ENCODE results near the gene SLC6A3.

SLC6A3 gene

DNA sequence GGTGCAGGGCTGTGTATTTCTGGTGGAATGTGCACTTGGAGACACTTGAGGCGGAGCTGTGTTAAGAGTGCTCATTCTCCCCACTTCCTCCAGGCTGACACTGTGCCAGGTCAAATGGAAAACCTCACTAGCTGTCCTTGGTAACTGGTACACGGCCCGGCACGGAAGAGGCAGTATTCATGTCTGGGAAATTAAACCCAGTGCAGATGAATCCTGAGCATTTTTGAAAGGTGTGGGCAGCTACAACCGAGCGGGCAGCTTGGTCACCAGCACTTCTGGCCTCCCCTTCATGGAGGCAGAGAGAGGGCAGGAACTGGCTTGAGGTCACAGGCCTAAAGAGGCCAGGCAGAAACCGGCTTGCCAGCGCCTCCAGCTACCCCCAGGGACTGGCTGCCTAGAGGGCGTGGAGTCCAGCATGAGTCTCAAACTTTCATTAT, 101.9 kb downstream of the SLC6A3 start:
- H3K27ac ChIP-seq = no peak overlapping the region
- TF ChIP-seq, protein P1, sequence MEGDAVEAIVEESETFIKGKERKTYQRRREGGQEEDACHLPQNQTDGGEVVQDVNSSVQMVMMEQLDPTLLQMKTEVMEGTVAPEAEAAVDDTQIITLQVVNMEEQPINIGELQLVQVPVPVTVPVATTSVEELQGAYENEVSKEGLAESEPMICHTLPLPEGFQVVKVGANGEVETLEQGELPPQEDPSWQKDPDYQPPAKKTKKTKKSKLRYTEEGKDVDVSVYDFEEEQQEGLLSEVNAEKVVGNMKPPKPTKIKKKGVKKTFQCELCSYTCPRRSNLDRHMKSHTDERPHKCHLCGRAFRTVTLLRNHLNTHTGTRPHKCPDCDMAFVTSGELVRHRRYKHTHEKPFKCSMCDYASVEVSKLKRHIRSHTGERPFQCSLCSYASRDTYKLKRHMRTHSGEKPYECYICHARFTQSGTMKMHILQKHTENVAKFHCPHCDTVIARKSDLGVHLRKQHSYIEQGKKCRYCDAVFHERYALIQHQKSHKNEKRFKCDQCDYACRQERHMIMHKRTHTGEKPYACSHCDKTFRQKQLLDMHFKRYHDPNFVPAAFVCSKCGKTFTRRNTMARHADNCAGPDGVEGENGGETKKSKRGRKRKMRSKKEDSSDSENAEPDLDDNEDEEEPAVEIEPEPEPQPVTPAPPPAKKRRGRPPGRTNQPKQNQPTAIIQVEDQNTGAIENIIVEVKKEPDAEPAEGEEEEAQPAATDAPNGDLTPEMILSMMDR (conservative IDR thresholded peaks at IDR 0.05) = no peak
- TF ChIP-seq ZFX (IDR thresholded peaks at IDR 0.05) = no peak

Measured in C4-2B (cell line).